GM12878 (cell line): ENCODE data around the gene PPP4R1.

Experiments used
- CTCF ChIP-seq, 3 experiments: IDR thresholded peaks in 2 of 3; conservative IDR thresholded peaks in 1 of 3; 2 replicates each; pipeline ENCODE4 v1.5.1; 2011; ENCODE audit warnings: low read depth in 3 of 3, low read length in 3 of 3, mild to moderate bottlenecking in 3 of 3, control low read depth in 2 of 3, moderate library complexity in 2 of 3, inconsistent platforms in 1 of 3, mixed read lengths in 1 of 3; ENCODE audit not compliant: control insufficient read depth in 2 of 3, insufficient read depth in 1 of 3; ENCODE audit errors: extremely low read depth in 1 of 3
- MYC ChIP-seq: IDR thresholded peaks from 2 replicates; pipeline ENCODE4 v1.6.1; 2011; ENCODE audit warnings: mild to moderate bottlenecking, low read length, moderate library complexity, inconsistent platforms; ENCODE audit not compliant: insufficient read depth, insufficient replicate concordance, insufficient read length, severe bottlenecking
- TBL1XR1 ChIP-seq: IDR thresholded peaks from 2 replicates; pipeline ENCODE4 v1.6.1; 2012; ENCODE audit warnings: low read depth, low read length, improper control_type of control experiment

GRCh38 chr18:9519399-9519798 is 95.0 kb downstream of the PPP4R1 start:
- no peak for TF ChIP-seq TBL1XR1
- TF ChIP-seq CTCF (IDR thresholded peaks at IDR 0.05 in 2 of 3, conservative IDR thresholded peaks at IDR 0.05 in 1 of 3; ENCODE audit: control insufficient read depth in 2 of 3, extremely low read depth in 1 of 3, insufficient read depth in 1 of 3, low read depth in 3 of 3, low read length in 3 of 3) = no peak
- TF ChIP-seq MYC = no peak
